Skeletal muscle tissue (tissue), 4 donors: ENCODE results near the gene PPM1A. TPM values are rescaled to one million over a fixed set of nuclear protein-coding genes. Genes with fewer than 3 reads are reported as not detected.

Source experiments
- H3K27ac ChIP-seq: one replicate; pipeline ENCODE4 v1.7.0; 2013; ENCODE audit warnings: mild to moderate bottlenecking, low read depth, low read length, inconsistent platforms
- H3K27me3 ChIP-seq, 3 donors: one replicate each; pipeline ENCODE4 v1.7.0; 2013; ENCODE audit warnings: low read length in 3 of 3; ENCODE audit not compliant: control insufficient read depth in 3 of 3, insufficient read depth in 3 of 3
- H3K36me3 ChIP-seq, 3 donors: one replicate each; pipeline ENCODE4 v1.7.0; 2013; ENCODE audit warnings: low read length in 3 of 3; ENCODE audit not compliant: control insufficient read depth in 3 of 3, insufficient read depth in 3 of 3
- H3K4me1 ChIP-seq, 3 donors: one replicate each; pipeline ENCODE4 v1.7.0; 2013; ENCODE audit warnings: low read length in 3 of 3, mild to moderate bottlenecking in 3 of 3; ENCODE audit not compliant: control insufficient read depth in 3 of 3, insufficient read depth in 3 of 3
- H3K4me3 ChIP-seq, 3 donors: one replicate each; pipeline ENCODE4 v1.7.0; 2013; ENCODE audit warnings: low read length in 3 of 3
- H3K9ac ChIP-seq, 3 donors: one replicate each; pipeline ENCODE4 v1.7.0; 2013; ENCODE audit warnings: low read length in 3 of 3, mild to moderate bottlenecking in 3 of 3, moderate library complexity in 2 of 3, low read depth in 1 of 3
- H3K9me3 ChIP-seq, 3 donors: one replicate each; pipeline ENCODE4 v1.7.0; 2013; ENCODE audit warnings: low read length in 3 of 3; ENCODE audit not compliant: control insufficient read depth in 3 of 3
- total RNA-seq: library from RNA; depleted of rRNA; stranded (reverse); fragments of >200 nt; gene quantifications from one replicate; pipeline ENCODE4 v1.2.3, GENCODE V29; 2014
- donor health status: Osteomylitis.

Gene PPM1A
- total RNA-seq, 1 donor from 2014 or later, result 36.0 TPM

DNA sequence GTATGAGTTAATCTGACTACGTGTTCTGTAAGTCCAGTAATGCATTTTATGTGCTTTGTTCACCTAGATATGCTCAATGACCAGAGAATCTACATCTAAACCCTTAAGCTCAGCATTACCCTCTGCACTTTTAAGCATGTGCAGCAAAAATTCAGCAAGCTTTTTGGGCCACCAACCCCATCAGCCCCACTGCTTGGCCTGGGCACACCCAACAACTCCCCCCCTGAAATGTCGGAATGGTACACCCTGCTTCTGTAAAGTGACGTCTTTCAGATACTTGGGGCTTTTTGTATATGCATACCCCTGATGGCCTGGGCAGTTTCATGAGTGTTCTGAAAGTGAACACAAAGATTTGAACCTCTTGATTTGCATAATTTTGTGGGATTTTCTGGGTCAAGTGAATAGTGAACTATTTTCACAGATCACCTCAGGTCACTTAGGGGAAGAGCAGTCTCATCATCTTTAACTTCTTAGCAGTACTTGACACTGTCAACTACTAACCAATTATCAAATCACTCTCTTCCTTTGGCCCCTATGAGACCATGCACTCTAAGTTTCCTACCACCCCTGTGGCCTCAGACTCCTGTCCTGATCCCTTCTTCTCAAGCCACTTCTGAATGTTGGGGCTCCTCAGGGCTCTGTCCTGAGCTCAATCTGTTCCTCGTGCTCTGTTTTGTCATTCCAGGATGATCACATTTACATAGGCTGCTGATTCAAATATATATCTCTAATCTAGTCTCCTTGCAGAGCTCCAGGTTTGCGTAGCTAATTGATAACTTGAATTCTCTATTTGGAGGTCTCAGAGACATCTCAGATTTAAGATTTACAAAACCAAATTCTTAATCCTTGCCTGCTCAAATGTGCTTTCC, 36.3 kb upstream of the PPM1A start:
- Histone ChIP-seq H3K4me1 (peaks cover 12 to 24% (median 20%) of the 10 kb centered on the region in 3 donors), H3K4me3 (no peak overlapping the region), H3K9ac (no peak overlapping the region), H3K9me3 (no peaks in the 10 kb centered on the region), H3K27me3 (no peaks in the 10 kb centered on the region), H3K36me3 (no peaks in the 10 kb centered on the region), H3K27ac (no peak overlapping the region)

DNA sequence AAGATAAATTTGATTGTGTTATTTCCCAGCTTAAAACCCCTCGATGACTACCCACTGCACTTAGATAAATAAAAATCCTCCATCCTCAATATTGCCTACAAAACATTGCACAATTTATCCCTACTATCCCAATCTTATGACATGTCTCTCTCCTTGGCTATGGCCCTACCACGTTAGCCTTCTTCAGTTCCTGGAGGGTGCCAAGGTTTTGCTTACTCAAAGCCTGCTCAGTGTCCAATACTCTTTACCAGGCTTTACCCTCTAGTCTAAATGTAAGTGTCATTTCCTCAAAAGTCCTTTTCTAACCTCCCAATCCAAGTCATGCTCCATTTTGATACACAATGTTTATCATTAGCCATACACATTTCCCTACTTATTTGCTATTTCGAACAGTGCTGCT, 35.0 kb upstream of the PPM1A start:
- H3K4me3 ChIP-seq, result no peak overlapping the region
- H3K9ac ChIP-seq, result no peak overlapping the region
- H3K9me3 ChIP-seq, result no peaks in the 10 kb centered on the region
- no peaks in the 10 kb centered on the region for H3K36me3 ChIP-seq
- H3K27me3 ChIP-seq, result no peaks in the 10 kb centered on the region
- H3K4me1 ChIP-seq, result peaks cover 18 to 30% (median 25%) of the 10 kb centered on the region in 3 donors
- H3K27ac ChIP-seq, result no peak overlapping the region

DNA sequence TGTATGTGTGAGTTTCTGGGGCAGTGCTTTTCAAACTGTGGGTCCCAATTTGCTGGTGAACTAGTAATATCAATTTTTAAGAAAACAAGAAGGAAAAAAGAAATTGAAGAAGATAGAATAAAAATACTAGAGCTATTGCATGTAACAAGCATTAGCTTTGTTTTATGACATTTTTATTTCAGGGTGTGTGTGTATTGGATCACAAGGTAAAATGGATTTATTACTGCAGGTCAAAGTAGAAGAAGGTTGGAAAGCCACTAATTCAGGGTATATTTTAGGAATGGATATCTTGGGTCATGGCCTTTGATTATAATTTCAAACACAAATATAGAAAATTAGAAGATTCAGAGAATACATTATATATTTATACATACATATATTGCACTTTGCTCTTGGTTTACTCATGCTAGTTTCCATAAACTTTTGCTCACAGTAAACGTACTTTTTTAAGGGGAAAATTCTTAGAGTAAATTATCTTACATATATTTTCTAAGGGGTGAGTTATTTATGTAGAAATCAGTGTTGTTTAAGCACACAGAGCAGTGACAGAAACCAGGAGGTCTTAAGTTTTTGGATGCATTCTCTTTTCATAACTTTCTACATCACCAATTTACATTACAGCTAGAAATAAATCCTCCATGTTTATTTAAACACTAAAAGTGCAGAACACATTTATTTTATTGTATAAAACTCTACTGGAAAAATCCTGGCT, 34.5 kb upstream of the PPM1A start:
- H3K27me3 ChIP-seq, result no peaks in the 10 kb centered on the region
- H3K27ac ChIP-seq, result peak overlapping the region; percentile 3
- no peaks in the 10 kb centered on the region for H3K36me3 ChIP-seq
- H3K9me3 ChIP-seq, result no peaks in the 10 kb centered on the region
- no peak overlapping the region for H3K4me3 ChIP-seq
- no peak overlapping the region for H3K9ac ChIP-seq
- peaks cover 18 to 30% (median 25%) of the 10 kb centered on the region in 3 donors for H3K4me1 ChIP-seq

DNA sequence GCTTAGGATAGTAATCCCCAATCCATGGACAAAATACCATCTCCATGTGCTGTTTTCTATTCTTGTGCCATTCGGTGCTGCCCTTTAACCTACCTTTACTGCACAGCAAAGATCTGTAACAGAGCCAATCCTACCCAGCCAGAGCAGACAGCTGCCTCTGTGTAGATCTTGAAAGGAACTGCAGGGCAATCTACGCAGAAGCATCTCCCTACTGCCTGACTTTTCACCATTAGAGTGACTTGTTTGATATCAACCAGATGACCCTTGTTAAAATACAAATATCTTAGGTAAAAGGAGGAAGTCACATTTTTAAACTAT, 33.9 kb upstream of the PPM1A start:
- Histone ChIP-seq H3K4me1 (peaks cover 18 to 31% (median 25%) of the 10 kb centered on the region in 3 donors), H3K4me3 (no peak overlapping the region), H3K9ac (no peak overlapping the region), H3K9me3 (no peaks in the 10 kb centered on the region), H3K36me3 (no peaks in the 10 kb centered on the region), H3K27ac (peak overlapping the region; percentile 3), H3K27me3 (no peaks in the 10 kb centered on the region)

DNA sequence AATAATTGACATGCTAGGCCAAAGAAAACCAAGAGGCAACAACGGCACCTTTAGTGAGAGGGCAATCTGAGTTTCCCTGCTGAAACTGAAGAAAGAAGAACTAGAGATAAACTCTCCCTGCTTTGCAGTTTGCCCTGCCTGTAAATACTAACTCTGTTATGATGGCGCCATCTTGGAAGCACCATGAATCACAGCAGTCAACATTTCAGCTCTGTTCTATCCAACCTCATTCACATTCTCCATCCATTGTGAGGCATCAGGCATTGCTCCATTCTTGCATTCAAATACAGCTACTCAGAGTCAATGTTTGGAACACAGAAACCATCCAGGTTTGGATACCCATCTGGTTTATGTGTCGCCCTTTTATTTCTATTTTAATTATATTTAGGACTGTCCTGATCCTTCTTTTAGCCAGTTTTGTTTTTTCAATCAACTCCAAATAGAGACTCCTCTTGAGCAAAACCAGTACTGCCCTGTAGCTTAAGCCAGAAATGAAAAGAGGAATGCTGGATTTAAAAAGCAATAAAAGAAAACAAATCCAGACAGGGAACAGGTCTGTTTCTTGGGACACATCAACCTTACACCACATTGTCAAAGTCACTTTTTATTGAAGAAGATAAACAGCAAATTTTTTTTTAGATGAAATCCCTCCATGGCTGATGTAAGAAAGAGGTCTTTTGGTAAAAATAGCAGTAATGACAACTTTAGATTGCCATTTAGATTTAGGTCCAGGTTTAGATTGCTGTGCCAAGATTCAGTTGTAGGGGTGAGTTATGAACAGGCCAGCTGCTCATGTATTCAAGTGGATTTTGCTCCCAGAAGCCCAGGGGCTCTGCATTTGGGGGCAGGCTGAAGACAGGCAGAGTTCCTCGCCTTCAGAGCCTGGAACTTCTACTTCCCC, 33.3 kb upstream of the PPM1A start:
- H3K9ac ChIP-seq, result no peak overlapping the region
- H3K9me3 ChIP-seq, result no peaks in the 10 kb centered on the region
- no peaks in the 10 kb centered on the region for H3K36me3 ChIP-seq
- H3K4me3 ChIP-seq, result no peak overlapping the region
- H3K27me3 ChIP-seq, result no peaks in the 10 kb centered on the region
- H3K4me1 ChIP-seq, result peaks cover 18 to 37% (median 25%) of the 10 kb centered on the region in 3 donors
- peak overlapping the region; percentile 9 for H3K27ac ChIP-seq

DNA sequence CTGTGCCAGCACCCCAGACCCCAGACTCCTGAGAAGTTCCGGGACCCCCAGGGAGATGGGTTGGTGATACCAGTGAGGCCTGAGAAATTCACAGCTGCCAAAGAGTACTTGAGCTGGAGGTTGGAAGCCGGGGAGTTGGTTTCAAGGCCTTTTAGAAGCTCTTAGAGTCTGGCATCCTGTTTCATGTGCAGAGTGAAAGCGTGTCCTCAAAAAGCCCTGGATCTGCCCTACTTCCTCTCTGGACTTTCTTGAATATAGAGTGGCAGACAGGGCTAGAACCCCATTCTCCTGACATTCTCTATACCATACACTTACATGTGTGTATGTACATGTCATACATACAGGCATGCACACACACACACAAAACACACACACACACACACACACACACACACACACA, 31.3 kb upstream of the PPM1A start:
- Histone ChIP-seq H3K27ac (peak overlapping the region; percentile 43), H3K36me3 (no peaks in the 10 kb centered on the region), H3K9me3 (no peaks in the 10 kb centered on the region), H3K27me3 (no peaks in the 10 kb centered on the region), H3K4me3 (no peak overlapping the region), H3K9ac (no peak overlapping the region), H3K4me1 (peaks cover 18 to 52% (median 35%) of the 10 kb centered on the region in 3 donors)

DNA sequence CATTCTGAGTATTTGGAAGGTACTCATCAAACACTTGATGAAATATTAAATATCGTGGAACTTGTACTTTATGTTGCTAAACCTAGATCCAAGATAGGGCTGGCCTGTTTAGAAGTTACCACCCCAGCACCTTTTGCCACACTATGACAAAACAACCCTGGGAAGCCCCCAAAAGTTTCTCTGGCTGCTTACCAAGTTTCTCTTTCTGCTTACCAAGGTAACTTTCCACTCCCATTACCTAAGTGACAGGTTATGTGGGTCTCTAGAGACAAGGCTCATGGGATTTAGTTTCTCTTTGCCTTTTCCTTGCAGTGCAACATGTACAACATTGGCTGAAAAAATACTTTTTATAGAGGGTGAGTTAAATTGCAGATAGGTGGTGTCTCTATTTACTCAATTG, 28.9 kb upstream of the PPM1A start:
- Histone ChIP-seq H3K36me3 (no peaks in the 10 kb centered on the region), H3K9me3 (no peaks in the 10 kb centered on the region), H3K9ac (no peak overlapping the region), H3K4me3 (no peak overlapping the region), H3K4me1 (peaks cover 16 to 51% (median 33%) of the 10 kb centered on the region in 3 donors), H3K27ac (no peak overlapping the region), H3K27me3 (no peaks in the 10 kb centered on the region)

DNA sequence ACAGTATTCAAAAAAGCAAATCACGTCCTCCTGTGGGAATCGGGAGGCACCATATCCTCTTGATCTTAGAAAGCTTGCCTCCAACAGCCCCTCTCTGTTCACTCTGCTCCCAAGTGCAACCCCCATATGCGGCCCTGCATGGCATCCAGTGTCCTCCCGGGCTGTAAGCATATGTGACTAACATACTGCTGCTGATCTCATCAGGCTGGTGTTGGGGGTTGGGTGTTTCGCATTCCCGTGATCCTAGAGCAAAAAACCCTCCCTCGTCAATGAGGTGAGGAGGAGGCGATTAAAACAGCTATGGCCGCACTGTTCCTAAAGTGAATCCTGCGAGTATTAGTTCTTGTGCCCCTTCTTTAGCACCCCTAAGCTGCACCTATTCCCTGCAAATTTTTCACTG, 28.1 kb upstream of the PPM1A start:
- H3K36me3 ChIP-seq, result no peaks in the 10 kb centered on the region
- no peak overlapping the region for H3K9ac ChIP-seq
- peaks cover 15 to 44% (median 27%) of the 10 kb centered on the region in 3 donors for H3K4me1 ChIP-seq
- H3K4me3 ChIP-seq, result no peak overlapping the region
- no peaks in the 10 kb centered on the region for H3K9me3 ChIP-seq
- H3K27me3 ChIP-seq, result no peaks in the 10 kb centered on the region
- no peak overlapping the region for H3K27ac ChIP-seq

DNA sequence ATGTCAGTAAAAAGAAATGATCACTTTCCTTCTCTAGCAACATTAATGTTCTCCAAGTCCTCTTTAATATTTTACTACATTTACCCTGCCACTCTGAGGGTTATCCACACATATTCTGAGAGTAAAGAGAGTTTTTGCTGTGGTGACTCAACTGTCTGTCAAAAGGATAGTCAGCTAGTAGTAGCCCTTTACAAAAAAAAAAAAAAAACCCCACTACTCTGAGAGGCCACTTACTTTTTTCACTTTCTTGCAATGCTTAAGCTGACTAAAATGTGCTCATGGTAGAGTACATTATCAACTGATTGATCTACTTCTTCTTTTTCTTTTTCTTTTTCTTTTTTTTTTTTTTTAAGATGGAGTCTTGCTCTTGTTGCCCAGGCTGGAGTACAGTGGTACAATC, 27.6 kb upstream of the PPM1A start:
- no peak overlapping the region for H3K4me3 ChIP-seq
- H3K27me3 ChIP-seq, result no peaks in the 10 kb centered on the region
- no peaks in the 10 kb centered on the region for H3K36me3 ChIP-seq
- H3K4me1 ChIP-seq, result peaks cover 11 to 39% (median 22%) of the 10 kb centered on the region in 3 donors
- no peak overlapping the region for H3K9ac ChIP-seq
- H3K27ac ChIP-seq, result no peak overlapping the region
- H3K9me3 ChIP-seq, result no peaks in the 10 kb centered on the region
